HCT116 (cell line): ENCODE results near the gene SUN3. TPM values are rescaled to one million over a fixed set of nuclear protein-coding genes. Genes with fewer than 3 reads are reported as not detected.

Experiments used
- ATAC-seq: fragments of 200-7000 bp; cut with Tn5 transposase; 2 replicates; pipeline ENCODE4 v1.9.1; 2020; ENCODE audit warnings: mild to moderate bottlenecking, moderate library complexity
- BruUV-seq: library from RNA; stranded (reverse); fragments of 400-500 nt; replicated peaks from 2 replicates; lab custom pipeline; 2021; lab: Mats Ljungman, UMichigan
- CTCF ChIA-PET: fragments of 300-600 bp; sonication (Branson Sonifier 250); formaldehyde crosslinking; loops from one replicate; lab custom pipeline; 2021; ENCODE audit warnings: antibody characterized with exemption; lab: Charles Lee
- POLR2A ChIA-PET: fragments of 300-600, 350-600 bp; sonication (Branson Sonifier 250); formaldehyde crosslinking; loops from one replicate; lab custom pipeline; 2021; ENCODE audit warnings: antibody characterized with exemption; lab: Charles Lee
- RAD21 ChIA-PET, 2 experiments: fragments of 300-600 bp; sonication (Branson Sonifier 250); formaldehyde crosslinking; loops; one replicate each; lab custom pipeline; 2023; ENCODE audit warnings: low total read pairs in 2 of 2; ENCODE audit not compliant: uncharacterized antibody in 2 of 2, unreplicated experiment in 2 of 2, low non-redundant PET in 1 of 2; lab: Charles Lee
- DNase-seq: peaks from one replicate; pipeline ENCODE4 v3.0.0-alpha.2; 2010; ENCODE audit warnings: low read depth, low spot score
- H2AFZ ChIP-seq: fragments of 200-600 bp; shearing (Covaris generic), sonication (generic); 2 replicates; pipeline ENCODE4 v1.6.1; 2017; ENCODE audit warnings: low read depth, mixed run types, mixed read lengths, antibody characterized with exemption, low read length; ENCODE audit not compliant: poor library complexity, severe bottlenecking
- H3K27ac ChIP-seq: 2 replicates; pipeline ENCODE4 v1.5.1; 2012; ENCODE audit warnings: low read depth, low read length
- H3K27me3 ChIP-seq: fragments of 200-600 bp; sonication (generic); 2 replicates; pipeline ENCODE4 v1.6.1; 2016; ENCODE audit warnings: mixed run types, low read length, mixed read lengths; ENCODE audit not compliant: insufficient read depth
- H3K36me3 ChIP-seq, 2 experiments: fragments of 200-500 bp in 1 of 2; fragments of 200-600 bp in 1 of 2; sonication (Bioruptor generic) in 1 of 2; sonication (generic) in 1 of 2; 2 replicates each; pipeline versions ENCODE4 v1.5.1 to v1.6.1; 2014 to 2016; ENCODE audit warnings: low read length in 2 of 2, inconsistent platforms in 1 of 2, mixed read lengths in 1 of 2, mixed run types in 1 of 2; ENCODE audit not compliant: insufficient read depth in 2 of 2, control insufficient read depth in 1 of 2
- H3K4me1 ChIP-seq, 2 experiments: fragments of 200-600 bp in 1 of 2; sonication (generic) in 1 of 2; 2 replicates each; pipeline versions ENCODE4 v1.5.1 to v1.6.1; 2012 to 2017; ENCODE audit warnings: low read length in 2 of 2, inconsistent platforms in 1 of 2, mild to moderate bottlenecking in 1 of 2, mixed read lengths in 1 of 2, mixed run types in 1 of 2, moderate library complexity in 1 of 2; ENCODE audit not compliant: insufficient read depth in 2 of 2, control insufficient read depth in 1 of 2
- H3K4me2 ChIP-seq: fragments of 200-600 bp; sonication (generic); 2 replicates; pipeline ENCODE4 v1.6.1; 2017; ENCODE audit warnings: mixed run types, low read length, mixed read lengths
- H3K4me3 ChIP-seq, 2 experiments: fragments of 200-600 bp in 1 of 2; sonication (generic) in 1 of 2; replicated peaks in 1 of 2; 2 replicates each; pipeline ENCODE4 v1.5.1; 2011 to 2016; ENCODE audit warnings: low read length in 2 of 2, control low read depth in 1 of 2, low read depth in 1 of 2, mild to moderate bottlenecking in 1 of 2, mixed read lengths in 1 of 2, mixed run types in 1 of 2
- H3K79me2 ChIP-seq: fragments of 200-600 bp; sonication (generic); 2 replicates; pipeline ENCODE4 v1.6.1; 2017; ENCODE audit warnings: mild to moderate bottlenecking, mixed run types, low read length, moderate library complexity, mixed read lengths; ENCODE audit not compliant: insufficient read depth
- H3K9ac ChIP-seq: fragments of 200-600 bp; sonication (generic); 2 replicates; pipeline ENCODE4 v1.6.1; 2016; ENCODE audit warnings: low read length, mixed read lengths
- H3K9me2 ChIP-seq: fragments of 200-600 bp; sonication (generic), shearing (Covaris generic); 2 replicates; pipeline ENCODE4 v1.6.1; 2017; ENCODE audit warnings: mixed run types, mild to moderate bottlenecking, moderate library complexity; ENCODE audit not compliant: insufficient read depth
- H3K9me3 ChIP-seq, 2 experiments: fragments of 200-500 bp in 1 of 2; fragments of 200-600 bp in 1 of 2; sonication (Bioruptor generic) in 1 of 2; sonication (generic) in 1 of 2; 2 replicates each; pipeline ENCODE4 v1.6.1; 2014 to 2017; ENCODE audit warnings: low read length in 2 of 2, mixed read lengths in 2 of 2, inconsistent platforms in 1 of 2, low read depth in 1 of 2, mild to moderate bottlenecking in 1 of 2, mixed run types in 1 of 2, moderate library complexity in 1 of 2; ENCODE audit not compliant: control insufficient read depth in 1 of 2, insufficient read depth in 1 of 2
- H4K20me1 ChIP-seq: fragments of 200-600 bp; sonication (generic), shearing (Covaris generic); 2 replicates; pipeline ENCODE4 v1.6.1; 2017; ENCODE audit warnings: mixed run types, mild to moderate bottlenecking, moderate library complexity; ENCODE audit not compliant: insufficient read depth
- CBX3 ChIP-seq: IDR thresholded peaks from 2 replicates; pipeline ENCODE4 v1.6.1; 2012; ENCODE audit warnings: low read depth
- EGR1 ChIP-seq: IDR thresholded peaks from 2 replicates; pipeline ENCODE4 v1.6.1; 2012; ENCODE audit warnings: low read depth
- ELF1 ChIP-seq: IDR thresholded peaks from 2 replicates; pipeline ENCODE4 v1.6.1; 2012; ENCODE audit warnings: low read depth, borderline replicate concordance
- EZH2 ChIP-seq: fragments of 200-600 bp; sonication (generic); IDR thresholded peaks from 2 replicates; pipeline ENCODE4 v1.6.1; 2017; ENCODE audit warnings: antibody characterized with exemption, mixed run types
- EZH2phosphoT487 ChIP-seq: fragments of 200-600 bp; IDR thresholded peaks from 2 replicates; pipeline ENCODE4 v1.6.1; 2018; ENCODE audit warnings: antibody characterized with exemption, borderline replicate concordance
- FOSL1 ChIP-seq: IDR thresholded peaks from 2 replicates; pipeline ENCODE4 v1.6.1; 2012; ENCODE audit warnings: low read depth
- JUND ChIP-seq: IDR thresholded peaks from 2 replicates; pipeline ENCODE4 v1.6.1; 2012
- POLR2A ChIP-seq: IDR thresholded peaks from 2 replicates; pipeline ENCODE4 v1.7.0; 2011; ENCODE audit warnings: borderline replicate concordance; ENCODE audit not compliant: insufficient read depth, insufficient read length; ENCODE audit errors: extremely low read depth
- POLR2AphosphoS5 ChIP-seq: IDR thresholded peaks from 2 replicates; pipeline ENCODE4 v1.6.1; 2011; ENCODE audit warnings: mild to moderate bottlenecking, low read depth, low read length, moderate library complexity
- RAD21 ChIP-seq: IDR thresholded peaks from 2 replicates; pipeline ENCODE4 v1.6.1; 2012; ENCODE audit warnings: low read depth, mild to moderate bottlenecking
- SRF ChIP-seq: IDR thresholded peaks from 2 replicates; pipeline ENCODE4 v1.6.1; 2012; ENCODE audit warnings: low read depth
- TCF7L2 ChIP-seq: IDR thresholded peaks from 2 replicates; pipeline ENCODE4 v1.7.0; 2011; ENCODE audit warnings: borderline replicate concordance, inconsistent platforms; ENCODE audit not compliant: insufficient read depth, insufficient read length; ENCODE audit errors: extremely low read depth
- YY1 ChIP-seq: IDR thresholded peaks from 2 replicates; pipeline ENCODE4 v1.6.1; 2011; ENCODE audit warnings: low read length, low read depth, moderate library complexity, mild to moderate bottlenecking; ENCODE audit not compliant: insufficient replicate concordance; ENCODE audit errors: extremely low read depth
- ZFX ChIP-seq: fragments of 450-650 bp; IDR thresholded peaks from 2 replicates; pipeline ENCODE4 v1.6.1; 2017
- intact Hi-C: fragments of 100-400 bp; cut with micrococcal nuclease; formaldehyde crosslinking; loops from 2 replicates; pipeline ENCODE4 v1.10.0; 2022
- total RNA-seq: library from RNA; stranded (reverse); gene quantifications from one replicate; pipeline ENCODE4 v1.2.1, GENCODE V29; 2021; ENCODE audit not compliant: unreplicated experiment
- TF ChIP-seq, protein P1 (sequence below), 3 experiments: fragments of 200-600 bp in 1 of 3; sonication (generic) in 1 of 3; IDR thresholded peaks in 2 of 3; conservative IDR thresholded peaks in 1 of 3; 2 replicates each; pipeline ENCODE4 v1.5.1; 2012 to 2017; ENCODE audit warnings: low read depth in 2 of 3, low read length in 2 of 3, antibody characterized with exemption in 1 of 3, borderline replicate concordance in 1 of 3, control low read depth in 1 of 3, mild to moderate bottlenecking in 1 of 3, mixed read lengths in 1 of 3, mixed run types in 1 of 3, moderate library complexity in 1 of 3; ENCODE audit not compliant: insufficient read depth in 1 of 3
- TF ChIP-seq, protein P2 (sequence below): IDR thresholded peaks from 2 replicates; pipeline ENCODE4 v1.6.1; 2011; ENCODE audit warnings: mild to moderate bottlenecking, low read length, moderate library complexity; ENCODE audit not compliant: insufficient replicate concordance; ENCODE audit errors: extremely low read depth
- TF ChIP-seq, protein P3 (sequence below): IDR thresholded peaks from 2 replicates; pipeline ENCODE4 v1.6.1; 2012; ENCODE audit warnings: low read depth
- TF ChIP-seq, protein P4 (sequence below): IDR thresholded peaks from 2 replicates; pipeline ENCODE4 v1.6.1; 2012
- TF ChIP-seq, protein P5 (sequence below): IDR thresholded peaks from 2 replicates; pipeline ENCODE4 v1.6.1; 2012

Gene SUN3
- total RNA-seq, 1 experiment from 2014 or later, result 4.5 TPM

DNA sequence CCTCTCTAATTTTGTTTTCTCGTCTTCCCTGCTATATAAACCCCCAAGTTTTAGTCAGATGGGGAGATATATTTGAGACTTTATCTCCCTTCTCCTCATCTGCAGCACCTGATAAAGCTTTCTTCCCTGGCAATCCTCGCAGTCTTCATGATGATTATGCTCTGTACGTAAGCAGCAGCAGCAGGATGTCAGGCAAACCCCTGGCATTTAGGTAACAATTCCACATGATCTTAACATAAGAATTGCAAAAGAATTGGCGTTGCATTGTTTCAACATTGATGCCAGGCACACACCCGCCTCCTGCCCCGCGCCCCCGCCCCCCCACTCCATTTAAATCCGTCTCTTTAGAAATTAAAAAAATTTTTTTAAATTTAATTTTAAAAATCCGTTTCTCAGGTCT lies 86.8 kb downstream of the SUN3 start:
- no peak overlapping the region for H2AFZ ChIP-seq

More for the DNA sequence above, 86.8 kb downstream of the SUN3 start:
- DNase-seq, result no peak
- no peaks in the 10 kb centered on the region for H3K9me3 ChIP-seq
- ChIA-PET POLR2A (no interaction called here), RAD21 (no interaction called here), CTCF (no interaction called here)
- H3K27me3 ChIP-seq, result no peaks in the 10 kb centered on the region
- no peak for ATAC-seq
- H3K4me2 ChIP-seq, result no peak overlapping the region
- no peaks in the 10 kb centered on the region for H3K36me3 ChIP-seq
- intact Hi-C loops, result loop anchor here (10.0 kb wide), 1 partner anchor 1913 kb away; no protein-coding TSS in a partner anchor
- BruUV-seq, result no TSS peak
- TF ChIP-seq FOSL1 (no peak), POLR2A (no peak), YY1 (no peak), ELF1 (no peak), EZH2phosphoT487 (no peak), ZFX (no peak), JUND (no peak), CBX3 (no peak), TCF7L2 (no peak), RAD21 (no peak), EGR1 (no peak), POLR2AphosphoS5 (no peak), EZH2 (no peak), SRF (no peak)
- TF ChIP-seq, protein P1, sequence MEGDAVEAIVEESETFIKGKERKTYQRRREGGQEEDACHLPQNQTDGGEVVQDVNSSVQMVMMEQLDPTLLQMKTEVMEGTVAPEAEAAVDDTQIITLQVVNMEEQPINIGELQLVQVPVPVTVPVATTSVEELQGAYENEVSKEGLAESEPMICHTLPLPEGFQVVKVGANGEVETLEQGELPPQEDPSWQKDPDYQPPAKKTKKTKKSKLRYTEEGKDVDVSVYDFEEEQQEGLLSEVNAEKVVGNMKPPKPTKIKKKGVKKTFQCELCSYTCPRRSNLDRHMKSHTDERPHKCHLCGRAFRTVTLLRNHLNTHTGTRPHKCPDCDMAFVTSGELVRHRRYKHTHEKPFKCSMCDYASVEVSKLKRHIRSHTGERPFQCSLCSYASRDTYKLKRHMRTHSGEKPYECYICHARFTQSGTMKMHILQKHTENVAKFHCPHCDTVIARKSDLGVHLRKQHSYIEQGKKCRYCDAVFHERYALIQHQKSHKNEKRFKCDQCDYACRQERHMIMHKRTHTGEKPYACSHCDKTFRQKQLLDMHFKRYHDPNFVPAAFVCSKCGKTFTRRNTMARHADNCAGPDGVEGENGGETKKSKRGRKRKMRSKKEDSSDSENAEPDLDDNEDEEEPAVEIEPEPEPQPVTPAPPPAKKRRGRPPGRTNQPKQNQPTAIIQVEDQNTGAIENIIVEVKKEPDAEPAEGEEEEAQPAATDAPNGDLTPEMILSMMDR (IDR thresholded peaks at IDR 0.05 in 2 of 3, conservative IDR thresholded peaks at IDR 0.05 in 1 of 3; ENCODE audit: borderline replicate concordance in 1 of 3, insufficient read depth in 1 of 3, low read depth in 2 of 3, low read length in 2 of 3), result no peak
- TF ChIP-seq, protein P2, sequence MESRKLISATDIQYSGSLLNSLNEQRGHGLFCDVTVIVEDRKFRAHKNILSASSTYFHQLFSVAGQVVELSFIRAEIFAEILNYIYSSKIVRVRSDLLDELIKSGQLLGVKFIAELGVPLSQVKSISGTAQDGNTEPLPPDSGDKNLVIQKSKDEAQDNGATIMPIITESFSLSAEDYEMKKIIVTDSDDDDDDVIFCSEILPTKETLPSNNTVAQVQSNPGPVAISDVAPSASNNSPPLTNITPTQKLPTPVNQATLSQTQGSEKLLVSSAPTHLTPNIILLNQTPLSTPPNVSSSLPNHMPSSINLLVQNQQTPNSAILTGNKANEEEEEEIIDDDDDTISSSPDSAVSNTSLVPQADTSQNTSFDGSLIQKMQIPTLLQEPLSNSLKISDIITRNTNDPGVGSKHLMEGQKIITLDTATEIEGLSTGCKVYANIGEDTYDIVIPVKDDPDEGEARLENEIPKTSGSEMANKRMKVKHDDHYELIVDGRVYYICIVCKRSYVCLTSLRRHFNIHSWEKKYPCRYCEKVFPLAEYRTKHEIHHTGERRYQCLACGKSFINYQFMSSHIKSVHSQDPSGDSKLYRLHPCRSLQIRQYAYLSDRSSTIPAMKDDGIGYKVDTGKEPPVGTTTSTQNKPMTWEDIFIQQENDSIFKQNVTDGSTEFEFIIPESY, result no peak
- TF ChIP-seq, protein P3, sequence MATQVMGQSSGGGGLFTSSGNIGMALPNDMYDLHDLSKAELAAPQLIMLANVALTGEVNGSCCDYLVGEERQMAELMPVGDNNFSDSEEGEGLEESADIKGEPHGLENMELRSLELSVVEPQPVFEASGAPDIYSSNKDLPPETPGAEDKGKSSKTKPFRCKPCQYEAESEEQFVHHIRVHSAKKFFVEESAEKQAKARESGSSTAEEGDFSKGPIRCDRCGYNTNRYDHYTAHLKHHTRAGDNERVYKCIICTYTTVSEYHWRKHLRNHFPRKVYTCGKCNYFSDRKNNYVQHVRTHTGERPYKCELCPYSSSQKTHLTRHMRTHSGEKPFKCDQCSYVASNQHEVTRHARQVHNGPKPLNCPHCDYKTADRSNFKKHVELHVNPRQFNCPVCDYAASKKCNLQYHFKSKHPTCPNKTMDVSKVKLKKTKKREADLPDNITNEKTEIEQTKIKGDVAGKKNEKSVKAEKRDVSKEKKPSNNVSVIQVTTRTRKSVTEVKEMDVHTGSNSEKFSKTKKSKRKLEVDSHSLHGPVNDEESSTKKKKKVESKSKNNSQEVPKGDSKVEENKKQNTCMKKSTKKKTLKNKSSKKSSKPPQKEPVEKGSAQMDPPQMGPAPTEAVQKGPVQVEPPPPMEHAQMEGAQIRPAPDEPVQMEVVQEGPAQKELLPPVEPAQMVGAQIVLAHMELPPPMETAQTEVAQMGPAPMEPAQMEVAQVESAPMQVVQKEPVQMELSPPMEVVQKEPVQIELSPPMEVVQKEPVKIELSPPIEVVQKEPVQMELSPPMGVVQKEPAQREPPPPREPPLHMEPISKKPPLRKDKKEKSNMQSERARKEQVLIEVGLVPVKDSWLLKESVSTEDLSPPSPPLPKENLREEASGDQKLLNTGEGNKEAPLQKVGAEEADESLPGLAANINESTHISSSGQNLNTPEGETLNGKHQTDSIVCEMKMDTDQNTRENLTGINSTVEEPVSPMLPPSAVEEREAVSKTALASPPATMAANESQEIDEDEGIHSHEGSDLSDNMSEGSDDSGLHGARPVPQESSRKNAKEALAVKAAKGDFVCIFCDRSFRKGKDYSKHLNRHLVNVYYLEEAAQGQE, result no peak
- TF ChIP-seq, protein P4, sequence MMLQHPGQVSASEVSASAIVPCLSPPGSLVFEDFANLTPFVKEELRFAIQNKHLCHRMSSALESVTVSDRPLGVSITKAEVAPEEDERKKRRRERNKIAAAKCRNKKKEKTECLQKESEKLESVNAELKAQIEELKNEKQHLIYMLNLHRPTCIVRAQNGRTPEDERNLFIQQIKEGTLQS, result no peak
- TF ChIP-seq, protein P5, sequence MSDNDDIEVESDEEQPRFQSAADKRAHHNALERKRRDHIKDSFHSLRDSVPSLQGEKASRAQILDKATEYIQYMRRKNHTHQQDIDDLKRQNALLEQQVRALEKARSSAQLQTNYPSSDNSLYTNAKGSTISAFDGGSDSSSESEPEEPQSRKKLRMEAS, result no peak
- H4K20me1 ChIP-seq, result no peaks in the 10 kb centered on the region
- H3K27ac ChIP-seq, result no peak overlapping the region
- H3K9ac ChIP-seq, result no peak overlapping the region
- H3K79me2 ChIP-seq, result no peaks in the 10 kb centered on the region
- peaks cover 0 to 9% of the 10 kb centered on the region in 2 experiments; a peak in 2 of 4 replicates for H3K4me1 ChIP-seq
- no peak overlapping the region for H3K4me3 ChIP-seq
- no peaks in the 10 kb centered on the region for H3K9me2 ChIP-seq
